Measurements from ENCODE around the gene SPINK1.

DNA sequence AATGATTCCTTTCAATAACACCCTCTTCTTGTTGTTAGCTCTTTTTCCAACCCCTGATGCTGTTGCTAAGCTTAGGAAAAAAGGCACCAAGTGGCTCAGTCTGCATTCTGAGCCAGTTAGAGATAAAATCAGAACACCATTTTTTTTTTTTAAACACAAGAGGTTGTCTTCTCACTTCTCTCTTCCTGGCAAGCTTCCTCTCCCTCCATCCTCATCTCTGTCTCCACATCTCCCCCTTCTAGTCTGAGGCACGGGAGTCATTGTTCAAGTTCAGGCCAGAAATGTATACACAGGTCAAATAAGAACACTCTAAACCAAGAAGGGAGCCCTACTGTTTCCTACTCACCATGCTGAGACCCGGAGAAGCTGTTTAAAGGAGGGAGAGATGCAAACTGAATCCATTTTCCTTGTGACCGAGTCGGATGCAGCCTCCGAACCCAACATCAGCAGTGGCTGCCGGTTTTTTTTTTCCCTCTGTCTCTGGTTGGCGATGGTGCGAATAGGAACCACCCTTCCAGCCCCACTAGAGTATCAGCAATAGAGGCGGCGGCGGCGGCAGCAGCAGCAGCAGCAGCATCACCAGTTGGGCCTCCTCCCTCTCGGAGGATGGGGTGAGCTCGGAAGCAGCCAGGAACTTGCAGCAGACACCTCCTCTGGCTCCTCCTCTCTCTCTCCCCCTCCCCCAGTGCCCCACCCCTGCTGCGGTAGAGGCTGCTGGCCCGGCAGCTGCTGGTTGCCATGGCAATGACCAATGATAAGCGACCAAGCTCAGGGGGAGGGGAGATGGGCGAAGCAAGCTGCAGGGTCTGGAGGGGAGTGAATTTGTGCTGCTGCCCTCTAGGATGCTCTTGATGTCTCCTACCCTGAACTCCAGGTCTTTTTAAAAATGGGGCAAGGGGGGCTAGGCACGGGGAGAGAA is 49.1 kb downstream of the SPINK1 start, which contains the start of gene JAKMIP2:
- TF ChIP-seq POLR2AphosphoS5 (IDR thresholded peaks at IDR 0.05; ENCODE audit: low read depth, low read length) (no peak), POLR2A (IDR thresholded peaks at IDR 0.05; ENCODE audit: low read depth, low read length) (no peak)

Measured in GM12891 (cell line).